C4-2B (cell line): ENCODE results near the gene NSL1.
"Not testable (repeated sequence)": the region's sequence is repeated elsewhere in the genome, so short reads cannot be mapped to it uniquely, and the experiment has no call there.

Experiments
- H3K27ac ChIP-seq: fragments of 450-650 bp; 2 replicates; pipeline ENCODE4 v1.5.1; 2017
- CTCF ChIP-seq: fragments of 450-650 bp; conservative IDR thresholded peaks from 2 replicates; pipeline ENCODE4 v1.5.1; 2017; ENCODE audit warnings: mild to moderate bottlenecking
- ZFX ChIP-seq: fragments of 450-650 bp; IDR thresholded peaks from 2 replicates; pipeline ENCODE4 v1.6.1; 2017

Gene NSL1

GRCh38 chr1:212743901-212744475 is 47.6 kb downstream of the NSL1 start:
- H3K27ac ChIP-seq, result no peak overlapping the region
- TF ChIP-seq ZFX (no peak), CTCF (no peak)

- H3K27ac ChIP-seq, result no peak overlapping the region
- TF ChIP-seq ZFX, result no peak
- TF ChIP-seq CTCF, result no peak
Observed at GRCh38 chr1:212738330-212738729, 53.2 kb downstream of the NSL1 start.

GRCh38 chr1:212737559-212737958 is 54.0 kb downstream of the NSL1 start:
- TF ChIP-seq CTCF, result no peak
- no peak for TF ChIP-seq ZFX
- no peak overlapping the region for H3K27ac ChIP-seq

GRCh38 chr1:212733109-212733508 is 58.5 kb downstream of the NSL1 start:
- H3K27ac ChIP-seq, result no peak overlapping the region
- no peak for TF ChIP-seq CTCF
- no peak for TF ChIP-seq ZFX

GRCh38 chr1:212731630-212732029 is 59.9 kb downstream of the NSL1 start:
- TF ChIP-seq ZFX (no peak), CTCF (no peak)
- H3K27ac ChIP-seq, result no peak overlapping the region

- H3K27ac ChIP-seq, result no peak overlapping the region
- TF ChIP-seq CTCF, result no peak
- TF ChIP-seq ZFX, result no peak
Observed at GRCh38 chr1:212728606-212729005, 63.0 kb downstream of the NSL1 start.

- TF ChIP-seq ZFX, result no peak
- TF ChIP-seq CTCF, result no peak
- no peak overlapping the region for H3K27ac ChIP-seq
Observed at GRCh38 chr1:212727386-212728181, 64.0 kb downstream of the NSL1 start.

- not testable (repeated sequence) for H3K27ac ChIP-seq
Observed at GRCh38 chr1:212724679-212725078, 66.9 kb downstream of the NSL1 start.
